IPS-18a (cell line): ENCODE measurements around the gene FAM83G.

Source experiments
- H3K27ac ChIP-seq: one replicate; pipeline ENCODE4 v1.5.1; 2013; ENCODE audit warnings: low read length
- H3K27me3 ChIP-seq: one replicate; pipeline ENCODE4 v1.6.1; 2013; ENCODE audit warnings: mild to moderate bottlenecking, low read length; ENCODE audit not compliant: control insufficient read depth, insufficient read depth
- H3K36me3 ChIP-seq: one replicate; pipeline ENCODE4 v1.6.1; 2013; ENCODE audit warnings: low read depth, low read length; ENCODE audit not compliant: control insufficient read depth
- H3K4me1 ChIP-seq: one replicate; pipeline ENCODE4 v1.6.1; 2013; ENCODE audit warnings: low read depth, low read length; ENCODE audit not compliant: control insufficient read depth
- H3K4me3 ChIP-seq: one replicate; pipeline ENCODE4 v1.5.1; 2013; ENCODE audit warnings: low read length
- H3K9ac ChIP-seq: one replicate; pipeline ENCODE4 v1.6.1; 2013; ENCODE audit warnings: mild to moderate bottlenecking, low read length, moderate library complexity
- H3K9me3 ChIP-seq: one replicate; pipeline ENCODE4 v1.6.1; 2013; ENCODE audit warnings: low read depth, low read length; ENCODE audit not compliant: control insufficient read depth

The FAM83G gene

DNA sequence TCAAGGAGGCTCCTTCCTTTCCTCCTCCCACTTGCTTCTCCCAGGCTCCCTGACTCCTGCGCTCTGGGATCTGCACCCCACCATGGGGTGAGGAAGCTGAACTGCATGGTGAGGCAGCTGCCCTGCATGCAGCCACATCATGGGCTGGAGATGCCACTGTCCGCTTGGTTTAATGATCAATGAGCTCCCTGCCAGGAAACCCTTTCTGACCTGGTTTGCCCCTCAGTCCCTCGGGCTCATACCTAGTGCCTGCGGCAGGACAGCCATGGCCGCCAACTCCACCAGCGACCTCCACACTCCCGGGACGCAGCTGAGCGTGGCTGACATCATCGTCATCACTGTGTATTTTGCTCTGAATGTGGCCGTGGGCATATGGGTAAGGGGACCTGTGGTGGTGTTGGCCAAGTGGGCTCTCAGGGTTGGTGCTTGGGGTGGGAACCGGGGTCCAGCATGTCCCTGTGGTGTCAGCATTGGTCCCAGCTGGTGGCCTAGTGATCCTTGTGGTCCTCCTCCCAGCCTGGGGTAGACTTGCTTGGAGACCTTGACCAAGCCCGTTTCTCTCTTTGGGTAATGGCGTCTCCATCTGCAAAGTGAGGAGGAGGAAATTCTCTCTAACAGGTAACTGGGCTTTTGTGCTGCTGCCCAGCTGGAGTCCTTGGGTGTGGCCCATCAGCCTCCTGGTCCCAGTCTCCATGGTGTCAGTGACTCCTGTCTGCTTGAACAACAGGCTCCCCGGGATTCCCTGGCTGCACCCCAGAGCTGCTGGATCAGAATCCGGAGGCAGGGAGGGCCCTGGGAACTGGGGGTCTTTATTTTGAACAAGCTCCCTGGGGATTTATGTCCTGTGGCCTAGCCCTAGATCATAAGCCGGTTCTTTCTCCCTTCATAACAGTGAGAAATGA is 52.4 kb downstream of the FAM83G start, which contains the start of gene SLC5A10:
Gene SLC5A10 (plus strand): TSS at position 225 of the 902 bp plus-strand sequence. CDS start 41 bp downstream, at position 266.
- Histone ChIP-seq H3K36me3 (no peaks in the 10 kb centered on the region), H3K27me3 (no peaks in the 10 kb centered on the region), H3K9ac (no peak within 1 kb of the TSS)

DNA sequence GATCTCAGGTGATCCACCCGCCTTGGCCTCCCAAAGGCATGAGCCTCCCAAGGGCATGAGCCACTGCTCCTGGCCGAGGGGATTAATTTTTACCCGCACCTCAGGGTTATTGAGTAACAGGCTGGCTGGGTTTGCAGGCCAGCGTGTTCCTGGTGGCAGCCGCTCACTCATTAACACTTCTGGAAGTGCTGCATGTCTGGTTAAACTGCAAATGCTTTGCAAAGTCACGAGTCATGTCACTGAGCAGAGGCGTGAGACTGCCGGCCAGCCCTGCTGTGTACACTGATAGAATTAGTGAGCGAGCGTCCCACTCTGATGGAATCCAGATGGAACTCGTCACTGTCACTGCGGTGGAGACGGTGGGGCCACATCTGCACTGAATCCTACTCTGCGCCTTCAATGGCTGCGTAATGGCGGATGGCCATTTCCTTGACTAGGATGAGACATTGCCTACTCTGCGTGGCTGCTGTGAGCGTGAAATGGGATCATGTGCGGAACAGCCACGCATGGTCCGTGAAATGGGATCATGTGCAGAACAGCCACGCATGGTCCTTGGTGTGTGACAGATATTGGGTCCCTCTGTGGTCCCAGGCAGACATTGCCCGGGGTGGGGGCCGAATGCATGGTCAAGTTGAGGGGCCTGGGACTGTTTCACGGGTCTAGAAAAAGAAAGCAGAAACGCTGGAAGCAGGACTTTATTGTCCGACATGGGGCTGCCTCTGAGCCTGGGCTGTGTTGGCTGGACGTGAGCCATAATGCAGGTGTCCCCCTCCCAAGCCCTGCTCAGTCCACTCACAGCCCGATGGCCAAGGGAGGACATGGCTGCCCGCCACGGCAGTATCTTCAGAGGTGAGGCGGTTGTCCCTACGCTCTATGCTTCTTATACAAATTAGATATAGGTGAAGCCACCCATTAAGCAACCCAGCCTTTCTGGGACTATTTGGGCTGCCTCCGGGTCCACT is 53.3 kb downstream of the FAM83G start:
- H3K4me1 ChIP-seq: no peaks in the 10 kb centered on the region
- no peaks in the 10 kb centered on the region for H3K9me3 ChIP-seq
- H3K36me3 ChIP-seq: no peaks in the 10 kb centered on the region
- H3K9ac ChIP-seq: no peak overlapping the region
- H3K4me3 ChIP-seq: no peak overlapping the region
- no peaks in the 10 kb centered on the region for H3K27me3 ChIP-seq
- no peak overlapping the region for H3K27ac ChIP-seq

More for the DNA sequence above, 52.4 kb downstream of the FAM83G start, which contains the start of gene SLC5A10:
- no peak within 1 kb of the TSS for H3K4me3 ChIP-seq
- H3K9me3 ChIP-seq: no peaks in the 10 kb centered on the region
- H3K27ac ChIP-seq: no peak within 1 kb of the TSS
- H3K4me1 ChIP-seq: no peaks in the 10 kb centered on the region

DNA sequence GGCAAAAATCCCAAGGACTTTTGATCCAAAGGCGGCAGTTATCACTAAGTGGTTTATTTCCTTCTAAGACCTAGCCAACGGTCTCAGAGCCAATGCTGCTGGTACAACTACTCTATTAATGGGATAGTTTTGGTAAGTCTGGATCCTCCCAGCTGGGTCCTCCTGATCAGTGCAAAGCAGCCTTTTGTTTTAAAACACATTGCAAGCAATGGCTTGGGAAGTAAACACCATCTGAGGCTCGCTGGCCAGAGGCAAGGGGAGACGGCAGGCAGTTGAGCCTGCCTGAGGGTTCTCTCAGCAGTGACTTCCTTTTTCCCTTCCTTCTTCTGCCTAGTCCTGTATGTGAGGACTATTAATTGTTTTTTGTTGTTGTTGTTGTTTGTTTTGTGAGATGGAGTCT is 54.2 kb downstream of the FAM83G start:
- H3K4me1 ChIP-seq: no peaks in the 10 kb centered on the region
- H3K4me3 ChIP-seq: no peak overlapping the region
- H3K9me3 ChIP-seq: no peaks in the 10 kb centered on the region
- H3K36me3 ChIP-seq: no peaks in the 10 kb centered on the region
- no peaks in the 10 kb centered on the region for H3K27me3 ChIP-seq
- no peak overlapping the region for H3K9ac ChIP-seq
- no peak overlapping the region for H3K27ac ChIP-seq

DNA sequence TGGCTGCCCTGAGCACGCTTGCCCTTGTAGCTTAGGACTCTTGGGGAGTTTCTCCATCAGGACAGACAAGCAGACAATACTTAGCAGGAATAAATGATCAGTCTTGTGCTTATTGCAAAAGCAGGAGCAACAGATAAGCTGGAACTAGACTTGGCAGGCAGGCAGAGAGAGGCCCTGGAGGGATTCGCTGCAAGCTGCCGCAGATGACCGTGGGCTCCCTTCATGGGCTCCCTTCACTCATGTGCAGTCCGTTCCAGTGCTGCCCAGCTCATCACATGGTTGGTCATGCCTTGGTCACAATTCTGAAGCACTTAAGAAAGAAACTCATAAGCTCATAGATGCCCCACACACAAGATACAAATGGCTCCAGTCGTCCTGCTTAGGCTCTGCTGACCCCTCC is 55.0 kb downstream of the FAM83G start:
- Histone ChIP-seq H3K4me3 (no peak overlapping the region), H3K9ac (no peak overlapping the region), H3K9me3 (no peaks in the 10 kb centered on the region), H3K4me1 (no peaks in the 10 kb centered on the region), H3K36me3 (no peaks in the 10 kb centered on the region), H3K27ac (no peak overlapping the region), H3K27me3 (no peaks in the 10 kb centered on the region)

DNA sequence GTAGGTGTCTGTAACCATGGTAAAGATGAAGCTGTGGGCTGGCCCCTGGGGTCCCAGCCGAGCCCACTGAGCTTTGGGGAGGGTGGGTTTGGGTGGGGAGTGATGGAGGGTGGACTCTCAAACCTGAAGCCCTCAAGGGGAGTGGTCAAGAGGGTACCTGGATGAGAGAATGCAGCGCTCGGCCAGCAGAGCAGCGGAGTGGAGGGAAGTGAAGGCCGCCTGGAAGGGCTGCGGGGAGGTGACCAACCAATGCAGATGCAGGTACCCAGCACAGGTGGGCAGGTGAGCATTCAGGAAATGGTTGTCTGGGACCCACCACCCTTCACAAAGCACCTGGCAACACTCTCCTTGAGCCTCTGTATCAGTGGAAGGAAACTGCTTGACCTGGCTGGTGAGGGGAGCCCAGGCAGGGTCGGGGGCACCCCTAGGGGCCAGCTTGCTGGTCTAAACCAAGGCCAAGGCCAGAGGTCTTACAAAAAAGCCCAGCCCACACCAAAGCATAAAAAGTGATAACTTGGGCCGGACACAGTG is 56.0 kb downstream of the FAM83G start:
- Histone ChIP-seq H3K4me1 (no peaks in the 10 kb centered on the region), H3K4me3 (no peak overlapping the region), H3K9ac (no peak overlapping the region), H3K36me3 (no peaks in the 10 kb centered on the region), H3K27ac (no peak overlapping the region), H3K27me3 (no peaks in the 10 kb centered on the region), H3K9me3 (no peaks in the 10 kb centered on the region)

DNA sequence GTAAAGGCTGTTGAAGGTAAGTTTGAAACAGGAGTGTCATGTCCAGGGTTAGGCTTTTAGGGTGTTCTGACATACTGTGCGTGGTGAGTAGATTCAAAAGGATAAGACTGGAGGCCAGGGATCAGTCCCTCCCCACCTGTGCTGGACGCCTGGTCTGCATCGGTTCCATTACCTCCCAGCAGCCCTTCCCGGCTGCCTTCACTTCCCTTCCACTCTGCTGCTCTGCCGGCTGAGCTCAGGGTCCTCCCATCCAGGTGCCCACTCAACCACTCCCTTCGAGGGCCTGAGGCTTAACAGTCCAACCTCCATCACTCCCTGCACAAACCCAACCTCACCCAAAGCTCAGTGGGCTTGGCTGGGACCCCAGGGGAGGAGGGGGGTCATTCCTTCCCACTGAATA is 56.7 kb downstream of the FAM83G start:
- no peaks in the 10 kb centered on the region for H3K9me3 ChIP-seq
- no peak overlapping the region for H3K9ac ChIP-seq
- H3K4me1 ChIP-seq: no peaks in the 10 kb centered on the region
- H3K27ac ChIP-seq: no peak overlapping the region
- no peaks in the 10 kb centered on the region for H3K27me3 ChIP-seq
- no peak overlapping the region for H3K4me3 ChIP-seq
- H3K36me3 ChIP-seq: no peaks in the 10 kb centered on the region

DNA sequence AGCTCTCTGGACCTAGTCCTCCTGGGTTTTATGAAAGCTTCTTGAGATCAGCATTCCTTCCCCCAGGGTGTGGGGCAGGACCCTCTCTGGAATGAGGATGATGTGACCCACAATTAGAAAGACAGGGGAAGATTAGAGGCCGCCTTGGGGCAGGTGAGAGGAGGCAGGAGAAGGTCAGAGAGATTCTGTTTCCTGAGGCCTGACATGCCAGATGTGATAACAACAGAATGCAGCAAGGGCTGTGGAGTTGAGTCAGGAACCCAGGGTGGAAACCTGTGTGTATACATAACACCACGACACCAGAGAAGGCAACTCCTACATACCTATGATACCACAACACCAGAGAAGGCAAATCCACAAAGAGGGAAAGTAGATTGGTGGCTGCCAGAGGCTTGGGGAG is 58.0 kb downstream of the FAM83G start:
- Histone ChIP-seq H3K4me1 (no peaks in the 10 kb centered on the region), H3K27me3 (no peaks in the 10 kb centered on the region), H3K36me3 (no peaks in the 10 kb centered on the region), H3K9me3 (no peaks in the 10 kb centered on the region), H3K27ac (no peak overlapping the region), H3K4me3 (no peak overlapping the region), H3K9ac (no peak overlapping the region)

DNA sequence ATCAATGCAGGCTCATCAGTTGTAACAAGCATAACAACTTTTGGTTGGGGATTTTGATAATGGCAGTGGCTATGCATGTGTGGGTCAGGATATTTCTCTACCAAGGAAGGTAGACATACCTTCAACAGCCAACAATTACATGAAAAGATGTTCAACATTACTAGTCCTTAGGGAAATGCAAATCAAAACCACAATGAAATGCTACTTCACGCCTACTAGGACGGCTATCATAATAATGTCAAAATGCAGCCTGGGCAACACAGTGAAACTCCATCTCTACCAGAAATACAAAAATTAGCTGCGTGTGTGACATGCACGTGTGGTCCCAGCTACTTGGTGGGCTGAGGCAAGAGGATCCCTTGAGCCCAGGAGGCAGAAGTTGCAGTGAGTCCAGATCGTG is 59.9 kb downstream of the FAM83G start:
- no peaks in the 10 kb centered on the region for H3K27me3 ChIP-seq
- no peaks in the 10 kb centered on the region for H3K9me3 ChIP-seq
- no peak overlapping the region for H3K27ac ChIP-seq
- no peaks in the 10 kb centered on the region for H3K36me3 ChIP-seq
- H3K4me3 ChIP-seq: no peak overlapping the region
- H3K4me1 ChIP-seq: no peaks in the 10 kb centered on the region
- H3K9ac ChIP-seq: no peak overlapping the region

DNA sequence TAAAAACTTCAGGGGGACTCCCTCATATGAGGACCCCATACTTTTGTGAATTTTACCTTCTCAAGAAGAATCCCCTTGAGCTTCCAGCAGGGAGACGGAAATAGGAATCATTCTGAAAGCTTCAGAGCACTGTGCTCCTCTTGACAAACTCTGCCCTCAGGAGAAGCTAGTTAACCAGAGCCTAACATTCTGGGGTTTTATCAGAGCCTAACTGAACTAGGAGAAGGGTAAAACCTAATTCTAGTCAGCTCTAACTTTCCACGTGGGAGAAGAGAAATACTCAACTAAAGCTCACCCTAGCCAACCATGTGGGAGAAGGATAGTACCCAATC is 65.9 kb downstream of the FAM83G start:
- no peaks in the 10 kb centered on the region for H3K9me3 ChIP-seq
- H3K36me3 ChIP-seq: no peaks in the 10 kb centered on the region
- H3K4me3 ChIP-seq: no peak overlapping the region
- H3K27me3 ChIP-seq: no peaks in the 10 kb centered on the region
- no peaks in the 10 kb centered on the region for H3K4me1 ChIP-seq
- no peak overlapping the region for H3K27ac ChIP-seq
- H3K9ac ChIP-seq: no peak overlapping the region

DNA sequence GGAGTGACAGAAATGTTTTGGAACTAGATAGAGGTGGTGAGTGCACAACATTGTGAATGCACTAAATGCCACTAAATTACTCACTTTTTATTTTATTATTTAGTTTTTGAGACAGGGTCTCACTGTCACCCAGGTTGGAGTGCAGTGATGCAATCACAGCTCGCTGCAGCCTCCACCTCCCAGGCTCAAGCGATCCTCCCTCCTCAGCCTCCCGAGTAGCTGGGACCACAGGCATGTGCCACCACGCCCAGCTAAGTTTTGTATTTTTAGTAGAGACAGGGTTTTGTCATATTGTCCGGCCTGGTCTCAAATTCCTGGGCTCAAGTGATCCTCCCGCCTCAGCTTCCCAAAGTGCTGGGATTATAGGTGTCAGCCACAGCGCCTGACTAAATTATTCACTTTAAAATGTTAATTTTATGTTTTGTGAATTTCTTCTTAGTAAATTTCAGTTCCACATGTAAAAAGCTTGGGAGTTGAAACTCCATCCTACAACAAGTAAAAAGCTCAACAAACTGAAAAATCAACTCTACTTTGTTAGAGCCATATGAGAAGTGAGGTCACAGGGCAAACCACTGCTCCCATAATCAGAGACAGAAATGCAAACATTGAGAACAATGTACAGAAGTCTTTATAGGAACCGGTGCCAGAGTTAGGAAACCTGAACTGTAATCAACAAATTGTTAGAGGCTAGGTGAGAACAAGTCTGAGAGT is 66.4 kb downstream of the FAM83G start:
- Histone ChIP-seq H3K27me3 (no peaks in the 10 kb centered on the region), H3K9me3 (no peaks in the 10 kb centered on the region), H3K27ac (no peak overlapping the region), H3K9ac (no peak overlapping the region), H3K4me1 (no peaks in the 10 kb centered on the region), H3K4me3 (no peak overlapping the region), H3K36me3 (no peaks in the 10 kb centered on the region)
